Liver (tissue), 9 donors: ENCODE results near the gene PVALEF. TPM values are rescaled to one million over a fixed set of nuclear protein-coding genes. Genes with fewer than 3 reads are reported as not detected.

ENCODE experiments used
- DNase-seq: peaks from one replicate; pipeline ENCODE4 v3.0.0-alpha.2; 2017; ENCODE audit warnings: low spot score
- H3K27ac ChIP-seq, 2 donors: one replicate each; pipeline ENCODE4 v1.7.0; 2013; ENCODE audit warnings: inconsistent platforms in 2 of 2, low read length in 2 of 2, control low read depth in 1 of 2, low read depth in 1 of 2, mild to moderate bottlenecking in 1 of 2
- H3K27me3 ChIP-seq, 4 donors: one replicate each; pipeline versions ENCODE4 v1.6.1 to v1.7.0; 2013; ENCODE audit warnings: low read length in 3 of 4, inconsistent platforms in 1 of 4, mild to moderate bottlenecking in 1 of 4, moderate library complexity in 1 of 4; ENCODE audit not compliant: control insufficient read depth in 4 of 4, insufficient read depth in 4 of 4
- H3K36me3 ChIP-seq, 4 donors: one replicate each; pipeline versions ENCODE4 v1.6.1 to v1.7.0; 2013; ENCODE audit warnings: low read length in 3 of 4, mild to moderate bottlenecking in 3 of 4, low read depth in 1 of 4, moderate library complexity in 1 of 4; ENCODE audit not compliant: control insufficient read depth in 4 of 4, insufficient read depth in 3 of 4
- H3K4me1 ChIP-seq, 4 donors: one replicate each; pipeline versions ENCODE4 v1.6.1 to v1.7.0; 2013; ENCODE audit warnings: low read length in 3 of 4, mild to moderate bottlenecking in 3 of 4, moderate library complexity in 1 of 4; ENCODE audit not compliant: control insufficient read depth in 4 of 4, insufficient read depth in 4 of 4
- H3K4me3 ChIP-seq, 3 donors: one replicate each; pipeline versions ENCODE4 v1.6.1 to v1.7.0; 2013; ENCODE audit warnings: low read length in 3 of 3, control low read depth in 1 of 3, low read depth in 1 of 3, mild to moderate bottlenecking in 1 of 3
- H3K9ac ChIP-seq, 2 donors: one replicate each; pipeline ENCODE4 v1.7.0; 2013; ENCODE audit warnings: low read length in 2 of 2, mild to moderate bottlenecking in 2 of 2, moderate library complexity in 2 of 2, control low read depth in 1 of 2, low read depth in 1 of 2
- H3K9me3 ChIP-seq, 4 donors: one replicate each; pipeline versions ENCODE4 v1.6.1 to v1.7.0; 2013; ENCODE audit warnings: low read length in 3 of 4; ENCODE audit not compliant: control insufficient read depth in 4 of 4
- EGR1 ChIP-seq, 2 donors: IDR thresholded peaks; 2 replicates each; pipeline ENCODE4 v1.6.1; 2016 to 2018; ENCODE audit warnings: antibody characterized with exemption in 2 of 2, low read depth in 2 of 2
- FOXA1 ChIP-seq: IDR thresholded peaks from 2 replicates; pipeline ENCODE4 v1.6.1; 2016; ENCODE audit warnings: antibody characterized with exemption
- FOXA2 ChIP-seq: IDR thresholded peaks from 2 replicates; pipeline ENCODE4 v1.6.1; 2016; ENCODE audit warnings: antibody characterized with exemption
- HNF4A ChIP-seq, 2 donors: conservative IDR thresholded peaks; 2 replicates each; pipeline ENCODE4 v1.6.1; 2016; ENCODE audit warnings: antibody characterized with exemption in 2 of 2, mild to moderate bottlenecking in 2 of 2
- HNF4G ChIP-seq: IDR thresholded peaks from 2 replicates; pipeline ENCODE4 v1.6.1; 2016; ENCODE audit warnings: antibody characterized with exemption
- JUND ChIP-seq, 2 donors: IDR thresholded peaks; 2 replicates each; pipeline ENCODE4 v1.6.1; 2016; ENCODE audit warnings: antibody characterized with exemption in 2 of 2
- NR2F2 ChIP-seq: IDR thresholded peaks from 2 replicates; pipeline ENCODE4 v1.6.1; 2016; ENCODE audit warnings: antibody characterized with exemption
- RXRA ChIP-seq, 2 donors: IDR thresholded peaks; 2 replicates each; pipeline ENCODE4 v1.6.1; 2017 to 2018; ENCODE audit warnings: antibody characterized with exemption in 2 of 2, mild to moderate bottlenecking in 1 of 2
- SP1 ChIP-seq: IDR thresholded peaks from 2 replicates; pipeline ENCODE4 v1.6.1; 2018; ENCODE audit warnings: antibody characterized with exemption, mild to moderate bottlenecking
- TAF1 ChIP-seq: conservative IDR thresholded peaks from 2 replicates; pipeline ENCODE4 v1.6.1; 2016; ENCODE audit warnings: antibody characterized with exemption, mild to moderate bottlenecking
- YY1 ChIP-seq: IDR thresholded peaks from 2 replicates; pipeline ENCODE4 v1.6.1; 2016; ENCODE audit warnings: antibody characterized with exemption, mild to moderate bottlenecking
- WGBS: extraction: QIAGEN DNeasy Blood & Tissue Kit; methylation state at CpG from one replicate; pipeline ENCODE4 v1.1.7; 2013; 5-methylcytosine and 5-hydroxymethylcytosine counted together
- polyA plus RNA-seq, 2 donors: library from polyadenylated mRNA; stranded (reverse) in 1 of 2; unstranded in 1 of 2; fragments of 200-250 nt in 1 of 2; fragments of >200 nt in 1 of 2; fragmentation: Nextera tagmentation in 1 of 2; extraction: Ambion mirVana in 1 of 2; gene quantifications; one replicate each; pipeline versions ENCODE4 v1.2.1 to v1.2.3, GENCODE V29; 2013 to 2015
- total RNA-seq, 2 donors: library from RNA; depleted of rRNA; stranded (reverse); fragments of >200 nt; gene quantifications; one replicate each; pipeline ENCODE4 v1.2.3, GENCODE V29; 2014
- TF ChIP-seq, protein P1 (sequence below): IDR thresholded peaks from 2 replicates; pipeline ENCODE4 v1.6.1; 2016; ENCODE audit warnings: antibody characterized with exemption
- TF ChIP-seq, protein P2 (sequence below): IDR thresholded peaks from 2 replicates; pipeline ENCODE4 v1.6.1; 2016; ENCODE audit warnings: antibody characterized with exemption
- TF ChIP-seq, protein P3 (sequence below): IDR thresholded peaks from 2 replicates; pipeline ENCODE4 v1.6.1; 2016; ENCODE audit warnings: antibody characterized with exemption
- TF ChIP-seq, protein P4 (sequence below): fragments of 150-350 bp; IDR thresholded peaks from 2 replicates; pipeline ENCODE4 v1.5.1; 2017; ENCODE audit warnings: improper control_type of control experiment, low read depth, low read length; ENCODE audit not compliant: missing input control
- donor health status: healthy.
- donor health status: healthy.
- donor health status: healthy.
- donor health status: healthy.
- donor health status: healthy.

PVALEF gene
- total and polyA plus RNA-seq, 4 donors, result not detected

DNA sequence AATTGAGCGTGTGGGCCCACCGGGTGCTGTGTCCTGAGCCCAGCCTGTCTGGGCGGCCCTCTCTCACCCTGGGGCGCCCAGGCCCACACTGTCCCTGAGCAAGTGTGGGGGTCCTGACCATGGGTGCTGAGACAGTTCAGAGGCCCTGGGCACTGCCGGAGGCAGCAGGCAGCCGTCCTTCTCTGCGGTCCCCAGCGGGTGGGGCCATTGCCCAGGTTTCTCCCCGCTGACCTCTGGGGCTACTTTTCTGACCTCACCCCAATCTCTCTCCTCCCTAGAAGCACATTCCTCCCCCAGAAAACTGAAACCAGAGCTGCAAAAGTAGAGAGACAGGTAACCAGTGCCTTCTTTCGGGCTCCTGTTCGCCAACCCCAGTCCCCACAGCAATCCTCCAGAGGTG lies 36.0 kb upstream of the PVALEF start:
- no peaks in the 10 kb centered on the region for H3K9me3 ChIP-seq
- H3K27ac ChIP-seq, result no peak overlapping the region
- H3K27me3 ChIP-seq, result no peaks in the 10 kb centered on the region
- H3K36me3 ChIP-seq, result no peaks in the 10 kb centered on the region
- peaks cover 0 to 7% (median 0%) of the 10 kb centered on the region in 4 donors for H3K4me1 ChIP-seq
- WGBS, result 96% methylated on average over 11 of the region's 11 CpGs
- H3K4me3 ChIP-seq, result no peak overlapping the region
- no peak overlapping the region for H3K9ac ChIP-seq
- TF ChIP-seq, protein P1, sequence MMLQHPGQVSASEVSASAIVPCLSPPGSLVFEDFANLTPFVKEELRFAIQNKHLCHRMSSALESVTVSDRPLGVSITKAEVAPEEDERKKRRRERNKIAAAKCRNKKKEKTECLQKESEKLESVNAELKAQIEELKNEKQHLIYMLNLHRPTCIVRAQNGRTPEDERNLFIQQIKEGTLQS, result no peak
- TF ChIP-seq FOXA1 (no peak), HNF4A (conservative IDR thresholded peaks at IDR 0.05) (no peak), SP1 (no peak), RXRA (IDR thresholded peaks at IDR 0.05) (no peak), EGR1 (IDR thresholded peaks at IDR 0.05; ENCODE audit: low read depth in 2 of 2) (no peak), HNF4G (no peak), FOXA2 (no peak), JUND (IDR thresholded peaks at IDR 0.05) (no peak), TAF1 (no peak), YY1 (no peak), NR2F2 (no peak)
- TF ChIP-seq, protein P2, sequence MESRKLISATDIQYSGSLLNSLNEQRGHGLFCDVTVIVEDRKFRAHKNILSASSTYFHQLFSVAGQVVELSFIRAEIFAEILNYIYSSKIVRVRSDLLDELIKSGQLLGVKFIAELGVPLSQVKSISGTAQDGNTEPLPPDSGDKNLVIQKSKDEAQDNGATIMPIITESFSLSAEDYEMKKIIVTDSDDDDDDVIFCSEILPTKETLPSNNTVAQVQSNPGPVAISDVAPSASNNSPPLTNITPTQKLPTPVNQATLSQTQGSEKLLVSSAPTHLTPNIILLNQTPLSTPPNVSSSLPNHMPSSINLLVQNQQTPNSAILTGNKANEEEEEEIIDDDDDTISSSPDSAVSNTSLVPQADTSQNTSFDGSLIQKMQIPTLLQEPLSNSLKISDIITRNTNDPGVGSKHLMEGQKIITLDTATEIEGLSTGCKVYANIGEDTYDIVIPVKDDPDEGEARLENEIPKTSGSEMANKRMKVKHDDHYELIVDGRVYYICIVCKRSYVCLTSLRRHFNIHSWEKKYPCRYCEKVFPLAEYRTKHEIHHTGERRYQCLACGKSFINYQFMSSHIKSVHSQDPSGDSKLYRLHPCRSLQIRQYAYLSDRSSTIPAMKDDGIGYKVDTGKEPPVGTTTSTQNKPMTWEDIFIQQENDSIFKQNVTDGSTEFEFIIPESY, result no peak
- TF ChIP-seq, protein P3, sequence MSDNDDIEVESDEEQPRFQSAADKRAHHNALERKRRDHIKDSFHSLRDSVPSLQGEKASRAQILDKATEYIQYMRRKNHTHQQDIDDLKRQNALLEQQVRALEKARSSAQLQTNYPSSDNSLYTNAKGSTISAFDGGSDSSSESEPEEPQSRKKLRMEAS, result no peak
- TF ChIP-seq, protein P4, sequence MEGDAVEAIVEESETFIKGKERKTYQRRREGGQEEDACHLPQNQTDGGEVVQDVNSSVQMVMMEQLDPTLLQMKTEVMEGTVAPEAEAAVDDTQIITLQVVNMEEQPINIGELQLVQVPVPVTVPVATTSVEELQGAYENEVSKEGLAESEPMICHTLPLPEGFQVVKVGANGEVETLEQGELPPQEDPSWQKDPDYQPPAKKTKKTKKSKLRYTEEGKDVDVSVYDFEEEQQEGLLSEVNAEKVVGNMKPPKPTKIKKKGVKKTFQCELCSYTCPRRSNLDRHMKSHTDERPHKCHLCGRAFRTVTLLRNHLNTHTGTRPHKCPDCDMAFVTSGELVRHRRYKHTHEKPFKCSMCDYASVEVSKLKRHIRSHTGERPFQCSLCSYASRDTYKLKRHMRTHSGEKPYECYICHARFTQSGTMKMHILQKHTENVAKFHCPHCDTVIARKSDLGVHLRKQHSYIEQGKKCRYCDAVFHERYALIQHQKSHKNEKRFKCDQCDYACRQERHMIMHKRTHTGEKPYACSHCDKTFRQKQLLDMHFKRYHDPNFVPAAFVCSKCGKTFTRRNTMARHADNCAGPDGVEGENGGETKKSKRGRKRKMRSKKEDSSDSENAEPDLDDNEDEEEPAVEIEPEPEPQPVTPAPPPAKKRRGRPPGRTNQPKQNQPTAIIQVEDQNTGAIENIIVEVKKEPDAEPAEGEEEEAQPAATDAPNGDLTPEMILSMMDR, result no peak
- DNase-seq, result no peak

DNA sequence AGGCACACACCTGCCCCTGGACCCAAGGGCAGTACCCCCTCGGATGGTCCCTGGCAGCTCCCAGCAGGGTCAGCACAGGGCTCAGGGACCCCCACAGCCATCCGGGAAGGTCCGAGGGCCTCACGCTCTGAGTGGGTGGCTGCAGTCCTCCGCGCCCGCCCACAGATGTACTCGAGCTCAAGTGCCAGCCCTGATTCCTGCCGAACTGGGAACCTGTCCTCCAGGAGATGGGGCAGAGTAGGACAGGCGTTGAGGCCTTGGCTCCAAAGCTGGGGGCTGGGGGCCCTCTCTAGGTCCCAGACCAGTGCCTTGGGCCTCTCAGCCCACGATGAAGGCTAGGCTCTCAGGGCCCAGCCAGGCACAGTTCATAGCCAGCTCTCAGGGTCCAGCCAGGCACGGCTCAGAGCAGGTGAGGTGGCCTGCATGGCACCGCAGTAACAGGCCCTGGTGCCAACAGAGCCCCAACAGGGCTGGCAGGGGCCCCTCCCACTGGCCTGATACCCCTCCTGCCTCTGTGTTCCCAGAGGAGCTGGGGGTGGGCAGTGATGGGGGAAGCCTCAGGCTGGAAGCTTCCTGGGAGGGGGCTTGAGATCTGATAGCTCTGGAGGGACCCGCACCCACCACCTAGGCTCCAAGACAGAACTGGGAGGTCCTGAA lies 35.5 kb upstream of the PVALEF start:
- Histone ChIP-seq H3K4me3 (no peak overlapping the region), H3K36me3 (no peaks in the 10 kb centered on the region), H3K27me3 (no peaks in the 10 kb centered on the region), H3K9me3 (no peaks in the 10 kb centered on the region), H3K27ac (no peak overlapping the region), H3K9ac (no peak overlapping the region), H3K4me1 (peaks cover 0 to 7% (median 0%) of the 10 kb centered on the region in 4 donors)
- TF ChIP-seq YY1 (no peak), EGR1 (IDR thresholded peaks at IDR 0.05; ENCODE audit: low read depth in 2 of 2) (no peak), HNF4A (conservative IDR thresholded peaks at IDR 0.05) (no peak), FOXA2 (no peak), JUND (IDR thresholded peaks at IDR 0.05) (no peak)
- TF ChIP-seq, protein P3, result no peak
- DNase-seq, result no peak
- 88% methylated on average over 14 of the region's 14 CpGs for WGBS
